ENCODE results near the gene LDAH.

The LDAH gene

GRCh38 chr2:20654535-20654813 lies 168.4 kb downstream of the LDAH start:
- no peak for DNase-seq (ENCODE audit: low read depth in 2 of 2, low spot score in 1 of 2)

- no peak for DNase-seq (ENCODE audit: low read depth in 2 of 2, low spot score in 1 of 2)
Observed at GRCh38 chr2:20653695-20654534, 169.0 kb downstream of the LDAH start.

GRCh38 chr2:20652673-20653575 lies 170.0 kb downstream of the LDAH start:
- DNase-seq (ENCODE audit: low read depth in 2 of 2, low spot score in 1 of 2), result no peak

GRCh38 chr2:20652141-20652540 lies 170.8 kb downstream of the LDAH start:
- no peak for DNase-seq (ENCODE audit: low read depth in 2 of 2, low spot score in 1 of 2)

GRCh38 chr2:20651731-20652099 lies 171.2 kb downstream of the LDAH start:
- no peak for DNase-seq (ENCODE audit: low read depth in 2 of 2, low spot score in 1 of 2)

- DNase-seq (ENCODE audit: low read depth in 2 of 2, low spot score in 1 of 2), result peak; percentile 55 to 74
Observed at GRCh38 chr2:20650877-20651730, 171.8 kb downstream of the LDAH start, which contains the start of gene HS1BP3. TSS of gene HS1BP3 (minus strand) at chr2:20651098. CDS start at chr2:20651063, 35 bp downstream.

GRCh38 chr2:20650393-20650876 lies 172.5 kb downstream of the LDAH start:
- DNase-seq (ENCODE audit: low read depth in 2 of 2, low spot score in 1 of 2), result peak in 1 of 2 donors; percentile 8

- DNase-seq (ENCODE audit: low read depth in 2 of 2, low spot score in 1 of 2), result no peak
Observed at GRCh38 chr2:20649976-20650375, 172.9 kb downstream of the LDAH start.

GRCh38 chr2:20649576-20649975 lies 173.3 kb downstream of the LDAH start:
- no peak for DNase-seq (ENCODE audit: low read depth in 2 of 2, low spot score in 1 of 2)

- no peak for DNase-seq (ENCODE audit: low read depth in 2 of 2, low spot score in 1 of 2)
Observed at GRCh38 chr2:20648831-20649230, 174.1 kb downstream of the LDAH start.

GRCh38 chr2:20648206-20648605 lies 174.7 kb downstream of the LDAH start:
- DNase-seq (ENCODE audit: low read depth in 2 of 2, low spot score in 1 of 2), result no peak

- DNase-seq (ENCODE audit: low read depth in 2 of 2, low spot score in 1 of 2), result no peak
Observed at GRCh38 chr2:20647738-20648137, 175.2 kb downstream of the LDAH start.

- no peak for DNase-seq (ENCODE audit: low read depth in 2 of 2, low spot score in 1 of 2)
Observed at GRCh38 chr2:20647211-20647610, 175.7 kb downstream of the LDAH start.

- DNase-seq (ENCODE audit: low read depth in 2 of 2, low spot score in 1 of 2), result no peak
Observed at GRCh38 chr2:20646446-20646845, 176.5 kb downstream of the LDAH start.

- DNase-seq (ENCODE audit: low read depth in 2 of 2, low spot score in 1 of 2), result no peak
Observed at GRCh38 chr2:20645761-20646160, 177.1 kb downstream of the LDAH start.

- DNase-seq (ENCODE audit: low read depth in 2 of 2, low spot score in 1 of 2), result no peak
Observed at GRCh38 chr2:20645301-20645701, 177.6 kb downstream of the LDAH start.

GRCh38 chr2:20643826-20644225 lies 179.1 kb downstream of the LDAH start:
- no peak for DNase-seq (ENCODE audit: low read depth in 2 of 2, low spot score in 1 of 2)

GRCh38 chr2:20643060-20643459 lies 179.8 kb downstream of the LDAH start:
- DNase-seq (ENCODE audit: low read depth in 2 of 2, low spot score in 1 of 2), result no peak

- peak; percentile 30 to 47 for DNase-seq (ENCODE audit: low read depth in 2 of 2, low spot score in 1 of 2)
Observed at GRCh38 chr2:20642055-20642971, 180.6 kb downstream of the LDAH start.

All from stimulated activated CD8-positive, alpha-beta memory T cell treated with anti-CD3 and anti-CD28 coated beads, Interleukin-4, amount 100 ng/mL, for 1 hour (primary cell).